Right renal pelvis (tissue), 4 donors: ENCODE results near the gene TMEM225B. TPM values are rescaled to one million over a fixed set of nuclear protein-coding genes. Genes with fewer than 3 reads are reported as not detected.
"Not testable (repeated sequence)": the region's sequence is repeated elsewhere in the genome, so short reads cannot be mapped to it uniquely, and the experiment has no call there.

Source experiments
- DNase-seq, 4 donors: peaks; one replicate each; pipeline ENCODE4 v3.0.0-alpha.2; 2013; ENCODE audit warnings: low read depth in 4 of 4, low spot score in 3 of 4, missing footprints in 1 of 4
- polyA plus RNA-seq, 4 donors: library from polyadenylated mRNA; unstranded; fragments of 120-200 nt; gene quantifications; one replicate each; pipeline ENCODE4 v1.2.1, GENCODE V29; 2013; ENCODE audit not compliant: insufficient read length in 4 of 4

Gene TMEM225B
- polyA plus RNA-seq, 4 donors = 1.5 to 2.8 (median 2.4) TPM

DNA sequence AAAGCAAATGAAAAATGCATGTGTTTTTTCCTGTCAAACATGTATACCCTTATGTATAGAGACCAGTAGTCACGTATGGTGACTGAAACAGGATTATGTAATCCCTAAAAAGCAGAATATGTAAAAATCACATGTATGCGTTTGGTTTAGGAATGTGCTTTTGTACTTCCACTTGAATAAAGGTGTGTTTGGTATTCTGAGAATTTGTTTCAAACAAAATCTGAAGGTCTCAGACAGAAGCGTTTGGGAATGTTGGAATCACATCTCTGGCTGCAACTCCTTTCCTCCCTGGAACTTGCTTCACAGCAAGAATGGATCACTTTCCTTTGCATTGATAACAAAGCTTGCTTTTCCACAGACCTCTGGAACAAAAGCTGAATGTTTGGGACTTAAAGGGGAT, 21.8 kb upstream of the TMEM225B start:
- DNase-seq = no peak

DNA sequence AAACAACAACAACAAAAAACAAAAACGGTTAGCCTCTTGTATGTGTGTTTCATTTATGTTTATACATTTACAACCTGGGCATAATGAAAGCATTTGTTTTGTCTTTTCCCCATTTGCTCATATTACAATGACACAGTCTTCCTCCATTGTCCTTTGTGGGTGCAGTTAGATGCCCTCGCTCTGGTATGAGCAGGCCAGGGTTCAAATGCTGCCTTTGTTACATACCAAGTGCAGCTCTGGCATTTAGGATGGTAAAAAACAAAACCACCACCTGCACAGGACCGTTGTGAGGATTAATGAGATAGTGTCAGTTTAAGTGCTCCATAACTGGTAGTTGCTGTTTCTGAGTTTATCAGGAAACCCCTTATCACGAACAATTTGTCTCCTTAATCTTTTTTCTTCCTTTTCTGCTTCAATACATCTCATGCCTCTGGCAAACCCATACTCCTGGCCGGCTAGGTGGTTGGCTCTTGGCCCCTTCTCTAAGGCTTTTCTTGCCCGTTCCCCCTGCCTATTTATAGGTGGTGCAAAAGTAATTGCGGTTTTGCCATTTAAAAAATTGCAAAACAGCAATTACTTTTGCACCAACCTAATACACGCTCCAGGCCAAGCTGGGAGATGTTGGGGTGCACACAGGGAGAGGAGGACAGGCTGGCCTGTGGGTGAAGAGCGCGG, 18.6 kb upstream of the TMEM225B start:
- DNase-seq = no peak

DNA sequence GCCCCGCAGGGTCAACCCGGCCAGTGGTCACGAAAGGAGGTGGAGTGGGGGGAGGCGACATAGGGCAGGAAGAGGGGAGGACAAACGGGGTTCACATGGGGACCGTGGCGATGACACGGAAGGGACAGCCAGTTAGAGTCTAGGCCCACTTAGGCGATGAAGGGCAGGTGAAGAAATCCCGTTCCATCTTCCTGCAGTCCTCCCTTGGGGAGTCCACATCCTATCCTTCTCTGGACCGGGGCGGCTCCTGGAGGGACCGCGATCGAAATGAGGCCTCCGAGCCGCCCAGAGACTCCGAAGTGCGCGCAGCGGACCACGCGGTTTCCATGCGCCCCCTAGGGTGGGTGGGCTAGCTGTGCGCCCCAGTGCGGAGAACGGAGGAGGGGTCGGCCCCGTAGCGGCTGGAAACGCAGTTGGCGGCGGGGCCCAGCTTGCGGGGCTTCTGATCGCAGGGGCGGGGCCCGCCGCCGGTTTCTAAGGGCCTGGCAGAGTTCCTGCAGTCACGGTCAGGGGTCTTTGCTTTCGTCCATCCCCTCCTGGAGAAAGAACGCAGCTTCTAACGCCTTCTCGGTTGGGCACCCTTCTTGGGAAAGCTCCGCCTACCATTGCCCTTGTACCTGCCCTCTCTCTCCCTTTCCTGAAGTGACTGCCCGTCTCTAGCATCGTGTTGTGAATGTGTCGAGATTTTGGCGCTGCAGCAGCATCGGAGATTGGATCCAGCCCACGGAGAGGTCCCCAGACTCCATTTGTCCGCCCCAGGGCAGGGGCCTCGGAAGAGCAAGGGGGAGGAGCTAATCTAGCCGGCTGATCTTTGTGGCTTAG, 17.9 kb upstream of the TMEM225B start:
- peak; percentile 43 to 52 (median 46) for DNase-seq

DNA sequence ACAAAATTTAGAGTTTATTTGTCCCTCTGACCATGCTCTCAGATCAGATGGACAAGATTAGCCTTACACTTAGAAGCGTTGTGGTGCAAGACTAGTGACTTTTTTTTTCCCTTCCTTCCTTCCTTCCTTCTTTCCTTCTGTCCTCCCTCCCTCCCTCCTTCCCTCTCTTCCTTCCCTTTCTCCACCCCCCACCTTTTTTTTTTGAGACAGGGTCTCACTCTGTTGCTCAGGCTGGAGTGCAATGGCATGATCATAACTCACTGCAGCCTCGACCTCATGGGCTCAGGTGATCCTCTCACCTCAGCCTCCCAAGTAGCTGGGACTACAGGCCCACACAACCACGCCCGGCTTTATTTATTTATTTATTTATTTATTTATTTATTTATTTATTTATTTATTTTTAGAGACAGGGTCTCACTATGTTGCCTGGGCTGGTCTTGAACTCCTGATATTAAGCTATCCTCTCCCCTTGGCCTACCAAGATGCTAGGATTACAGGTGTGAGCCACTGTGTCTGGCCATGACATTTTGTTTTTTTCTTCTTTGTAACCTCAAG, 17.2 kb upstream of the TMEM225B start:
- not testable (repeated sequence) for DNase-seq

DNA sequence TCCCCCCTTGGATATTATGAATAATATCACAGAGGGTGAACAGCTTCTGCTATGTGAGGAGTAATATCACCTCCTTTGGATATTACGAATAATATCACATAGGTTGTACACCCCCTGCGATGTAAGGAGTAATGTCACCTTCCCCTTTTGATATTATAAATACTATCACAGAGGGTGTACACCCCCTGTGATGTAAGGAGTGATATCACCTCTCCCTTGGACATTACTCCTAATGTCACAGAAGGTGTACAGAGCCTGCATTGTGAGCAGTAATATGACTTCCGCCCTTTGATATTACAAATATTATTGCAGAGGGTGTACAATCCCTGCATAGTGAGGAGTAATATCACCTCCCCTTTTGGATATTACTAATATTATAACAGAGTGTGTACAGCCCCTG, 9.2 kb upstream of the TMEM225B start:
- no peak for DNase-seq

DNA sequence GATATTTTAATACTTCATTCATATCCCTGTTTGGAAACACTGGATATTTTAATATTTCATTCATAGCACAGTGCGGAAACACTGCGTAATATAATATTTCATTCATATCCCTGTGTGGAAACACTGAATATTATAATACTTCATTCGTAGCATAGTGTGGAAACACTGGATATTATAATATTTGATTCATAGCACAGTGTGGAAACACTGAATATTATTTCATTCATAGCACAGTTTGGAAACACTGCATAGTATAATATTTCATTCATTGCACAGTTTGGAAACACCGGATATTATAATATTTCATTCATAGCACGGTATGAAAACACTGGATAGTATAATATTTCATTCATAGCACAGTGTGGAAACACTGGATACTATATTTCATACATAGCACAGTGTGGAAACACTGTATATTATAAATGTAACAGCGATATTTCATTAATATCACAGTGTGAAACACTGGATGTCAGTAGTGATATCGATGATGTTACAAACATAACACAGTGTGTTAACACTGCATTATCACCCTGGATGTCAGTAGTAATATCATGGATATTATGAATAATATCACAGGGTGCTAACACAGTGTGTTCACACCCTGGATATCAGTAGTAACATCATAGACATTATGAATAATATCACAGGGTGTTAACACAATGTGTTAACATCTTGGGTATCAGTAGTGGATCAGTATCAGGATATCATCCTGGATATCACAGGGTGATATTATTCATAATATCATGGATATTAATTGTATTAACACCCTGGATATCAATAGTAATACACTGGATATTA, 2.9 kb upstream of the TMEM225B start:
- no peak for DNase-seq

DNA sequence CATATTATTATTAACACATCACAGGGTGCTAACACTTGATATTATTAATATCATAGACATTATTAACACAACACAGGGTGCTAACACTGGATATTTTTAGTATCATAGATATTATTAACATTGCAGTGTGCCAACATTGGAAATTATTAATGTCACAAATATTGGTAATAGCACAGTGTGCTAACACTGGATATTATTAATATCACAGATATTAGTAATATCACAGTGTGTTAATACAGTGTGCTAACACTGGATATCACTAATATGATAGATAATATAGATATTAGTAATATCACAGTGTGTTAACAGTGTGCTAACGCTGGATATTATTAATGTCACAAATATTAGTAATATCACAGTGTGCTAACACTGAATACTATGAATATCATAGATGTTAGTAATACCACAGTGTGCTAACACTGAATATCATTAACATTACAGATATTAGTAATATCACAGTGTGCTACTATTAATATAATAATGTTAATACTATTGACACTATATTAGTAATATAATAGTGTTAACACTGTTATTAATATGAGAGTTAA, 1.6 kb upstream of the TMEM225B start:
- DNase-seq = no peak

DNA sequence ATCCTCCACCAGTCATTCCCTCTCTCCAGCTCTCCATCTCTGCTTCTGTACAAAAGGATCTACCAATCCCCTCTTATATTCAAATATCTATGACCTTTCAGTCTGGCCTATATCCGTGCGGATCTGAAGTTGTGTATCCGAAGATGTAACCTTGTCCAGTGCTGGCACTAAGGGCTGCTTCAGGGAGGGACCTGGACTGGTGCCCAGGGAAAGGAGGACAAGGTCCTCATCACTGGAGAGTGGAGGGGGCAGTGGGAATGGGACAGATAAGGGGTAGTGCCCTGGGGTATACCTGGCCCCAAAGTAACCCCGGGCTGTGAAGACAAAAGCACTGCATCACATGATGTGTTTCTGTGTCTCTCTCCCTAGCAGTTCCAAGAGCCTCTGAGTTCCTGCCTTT, 1.8 kb downstream of the TMEM225B start:
- DNase-seq = no peak

DNA sequence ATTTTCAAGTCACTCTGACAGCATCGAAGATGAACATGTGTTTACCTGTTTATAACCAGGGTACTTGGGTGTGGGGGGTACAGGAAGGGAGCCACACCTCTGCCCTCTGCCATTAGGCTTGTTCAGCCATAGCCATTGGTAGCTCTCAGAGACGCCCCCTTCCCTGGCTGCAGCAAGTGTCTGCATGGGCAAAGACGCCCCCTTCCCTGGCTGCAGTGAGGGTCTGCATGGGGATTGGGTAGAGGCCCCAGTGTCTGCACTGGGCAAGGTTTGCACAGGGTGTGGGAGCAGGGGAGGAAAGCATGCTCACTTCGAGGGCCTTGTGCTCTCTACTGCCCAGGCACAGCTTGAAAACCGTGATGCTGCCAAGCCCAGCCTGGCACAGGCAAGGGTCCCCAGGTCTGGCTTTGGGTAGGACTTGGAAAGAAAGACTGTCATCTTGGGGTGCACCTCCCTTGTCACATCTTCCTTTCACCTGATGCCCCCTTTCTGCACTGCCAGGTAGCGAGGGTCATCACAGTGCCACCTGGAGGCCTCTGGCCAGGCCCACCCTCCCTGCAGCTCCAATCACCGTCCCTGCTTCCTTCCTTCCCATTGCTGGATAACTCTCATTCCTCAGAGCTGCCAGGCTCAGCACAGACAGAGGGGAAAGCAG, 3.7 kb downstream of the TMEM225B start:
- no peak for DNase-seq

DNA sequence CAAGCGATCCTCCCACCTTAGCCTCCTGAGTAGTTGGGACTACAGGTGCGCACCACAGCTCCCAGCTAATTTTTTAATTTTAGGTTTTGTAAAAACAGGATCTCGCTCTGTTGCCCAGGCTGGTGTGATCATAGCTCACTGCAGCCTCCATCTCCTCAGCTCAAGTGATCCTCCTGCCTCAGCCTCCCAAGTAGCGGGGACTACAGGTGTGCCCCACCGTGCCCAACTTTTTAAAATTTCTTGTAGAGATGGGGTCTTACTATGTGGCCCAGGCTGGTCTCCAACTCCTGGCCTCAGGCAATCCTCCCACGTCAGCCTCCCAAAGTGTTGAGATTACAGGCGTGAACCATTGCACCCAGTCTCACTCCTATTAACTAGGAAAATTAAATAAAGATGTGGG, 7.5 kb downstream of the TMEM225B start:
- DNase-seq = no peak

DNA sequence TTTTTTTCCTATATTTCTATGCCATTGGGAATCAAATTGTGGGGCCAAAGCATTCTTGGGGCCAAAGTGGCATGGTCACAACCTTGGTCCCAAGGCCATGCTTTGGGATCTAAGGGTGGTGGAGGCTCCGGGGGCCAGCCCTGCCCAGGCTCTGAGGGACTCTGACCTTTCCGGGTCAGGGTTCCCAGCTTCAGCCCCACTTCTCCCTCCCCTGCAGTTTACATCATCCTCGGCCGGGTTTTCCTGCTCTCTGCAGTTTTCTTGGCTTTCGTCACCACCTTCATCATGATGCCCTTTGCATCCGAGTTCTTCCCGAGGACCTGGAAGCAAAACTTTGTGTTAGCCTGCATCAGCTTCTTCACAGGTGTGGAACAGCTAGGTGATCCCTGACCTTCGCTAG, 8.5 kb downstream of the TMEM225B start:
- no peak for DNase-seq

DNA sequence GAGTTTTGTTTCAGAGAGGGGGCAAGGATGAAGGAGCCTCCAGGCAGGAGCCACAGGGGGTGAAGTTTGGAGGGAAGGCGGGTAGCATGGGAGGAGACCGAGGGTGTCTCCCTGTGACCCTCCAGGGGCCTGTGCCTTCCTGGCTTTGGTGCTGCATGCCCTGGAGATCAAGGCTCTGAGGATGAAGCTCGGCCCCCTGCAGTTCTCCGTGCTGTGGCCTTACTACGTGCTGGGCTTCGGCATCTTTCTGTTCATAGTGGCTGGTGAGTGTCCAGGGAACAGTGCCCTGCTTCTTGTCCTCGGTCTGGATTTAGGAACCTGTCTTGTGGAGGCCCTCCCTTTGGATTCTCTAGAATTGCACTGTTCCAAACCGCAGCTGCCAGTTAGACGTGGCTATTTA, 9.5 kb downstream of the TMEM225B start:
- no peak for DNase-seq

DNA sequence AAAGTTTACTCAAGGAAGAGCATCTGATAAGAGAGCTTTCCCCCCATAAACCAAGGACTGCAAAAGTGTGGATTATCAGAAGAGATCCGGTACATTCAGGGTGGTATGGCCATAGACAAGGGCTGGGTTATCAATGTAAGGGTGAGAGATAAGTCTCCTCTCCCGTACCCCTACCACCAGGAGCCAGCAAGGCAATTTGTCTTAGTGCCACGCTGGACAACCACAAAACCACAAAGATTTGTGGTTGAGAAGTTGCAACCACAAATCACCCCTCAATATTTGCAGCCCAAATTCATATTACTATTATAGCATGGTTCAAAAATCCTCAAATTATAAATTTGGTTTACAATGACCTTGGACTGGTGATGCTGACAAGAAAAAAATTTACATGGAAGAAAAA, 16.4 kb downstream of the TMEM225B start:
- DNase-seq = no peak

DNA sequence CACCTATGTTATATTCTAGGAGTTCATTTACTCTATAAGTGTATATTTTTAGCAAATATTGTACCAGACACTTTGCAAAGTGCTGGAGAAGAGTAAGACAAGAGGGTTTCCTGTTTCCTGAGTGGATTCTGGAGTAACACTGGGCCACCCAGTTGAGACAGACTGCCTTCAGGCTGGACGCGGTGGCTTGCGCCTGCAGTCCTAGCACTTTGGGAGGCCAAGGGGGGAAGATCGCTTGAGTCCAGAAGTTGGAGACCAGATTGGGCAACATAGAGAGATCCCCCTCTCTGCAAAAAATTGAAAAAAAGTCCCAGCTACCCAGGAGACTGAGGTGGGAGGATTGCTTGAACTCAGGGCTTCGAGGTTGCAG, 17.9 kb downstream of the TMEM225B start:
- no peak for DNase-seq

DNA sequence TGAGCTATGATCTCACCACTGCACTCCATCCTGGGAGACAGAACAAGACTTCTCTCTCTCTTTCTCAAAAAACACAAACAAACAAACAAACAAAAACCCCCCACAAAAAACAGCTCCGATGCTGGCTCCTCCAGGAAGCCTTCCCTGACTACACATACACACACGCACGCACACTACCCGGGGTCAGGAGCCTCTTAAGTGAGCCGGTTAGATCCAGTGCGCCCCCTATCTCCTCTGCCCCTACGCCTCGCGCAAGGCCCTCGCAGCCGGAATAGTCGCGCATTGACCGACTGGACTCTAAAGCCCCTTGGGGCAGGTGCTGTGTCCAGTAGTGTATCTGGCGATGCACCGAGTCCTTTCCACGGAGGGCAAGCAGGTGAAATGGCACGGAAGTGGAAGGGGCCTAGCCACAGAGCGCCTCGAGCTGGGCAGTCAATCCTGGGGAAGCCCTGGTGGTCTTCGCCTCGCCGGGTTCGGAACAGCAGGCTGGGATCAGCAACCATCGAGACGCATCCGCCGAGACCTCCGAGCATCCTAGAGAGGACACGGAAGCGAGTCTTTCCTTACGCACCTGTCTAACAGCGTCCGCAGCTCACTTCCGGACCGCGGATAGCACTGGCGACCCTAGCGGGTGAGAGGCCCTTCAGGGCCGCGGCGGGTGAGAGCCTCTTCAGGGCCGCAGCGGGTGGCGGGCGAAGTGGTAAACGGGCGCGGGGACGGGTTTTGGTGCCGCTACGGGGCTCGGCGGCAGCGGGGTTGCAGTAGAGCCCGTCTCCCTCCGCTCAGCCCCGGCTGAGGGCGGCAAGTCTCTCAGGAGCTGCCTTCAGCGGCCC, 18.5 kb downstream of the TMEM225B start, which contains the start of gene ZSCAN25:
TSS of gene ZSCAN25 (plus strand) at position 588 of the 833 bp plus-strand sequence. CDS start 2,661 bp downstream, outside the sequence.
- DNase-seq = peak; percentile 88 to 92 (median 91)

DNA sequence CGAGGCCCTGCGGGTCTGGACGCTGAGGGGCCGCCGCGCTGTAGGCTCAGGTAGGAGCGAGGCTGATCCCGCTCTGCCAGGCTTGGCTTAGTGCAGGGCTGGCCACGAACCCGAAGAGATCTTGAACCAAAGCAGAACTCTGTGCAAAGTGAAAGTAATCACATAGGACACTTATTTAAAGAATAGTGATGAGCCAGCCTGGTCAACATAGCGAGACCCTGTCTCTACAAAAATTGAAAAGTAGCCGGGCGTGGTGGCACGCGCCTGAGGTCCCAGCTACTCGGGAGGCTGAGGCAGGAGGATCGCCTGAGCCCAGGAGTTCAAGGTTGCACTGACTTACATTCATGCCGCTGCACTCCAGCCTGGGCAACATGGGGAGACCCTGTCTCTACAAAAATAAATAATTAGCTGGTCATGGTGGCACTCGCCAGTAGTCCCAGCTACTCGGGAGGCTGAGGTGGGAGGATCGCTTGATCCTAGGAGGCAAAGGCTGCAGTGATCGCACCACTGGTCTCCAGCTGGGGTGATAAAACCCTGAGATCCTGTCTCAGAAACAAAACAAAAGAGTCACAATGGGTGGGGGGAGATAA, 19.2 kb downstream of the TMEM225B start:
- DNase-seq = no peak

DNA sequence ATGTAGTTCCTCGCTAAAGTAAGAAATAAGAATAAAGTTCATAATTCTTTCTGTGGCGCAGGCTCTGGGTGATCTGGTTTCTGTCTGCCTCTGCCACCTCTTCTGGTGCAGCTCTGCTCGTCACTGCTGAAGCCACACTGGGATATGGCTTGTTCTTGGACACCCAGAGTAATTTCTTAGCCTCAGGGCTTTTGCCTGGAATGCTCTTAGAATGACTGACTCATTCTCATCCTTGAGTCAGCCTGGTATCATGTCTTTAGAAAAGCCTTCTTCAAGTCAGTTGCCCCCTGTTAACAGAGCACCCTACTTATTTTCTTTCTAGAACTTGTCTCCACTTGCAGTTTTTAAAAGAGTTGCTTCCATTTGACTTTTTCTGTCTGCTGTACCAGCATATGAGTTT, 20.7 kb downstream of the TMEM225B start:
- DNase-seq = no peak

DNA sequence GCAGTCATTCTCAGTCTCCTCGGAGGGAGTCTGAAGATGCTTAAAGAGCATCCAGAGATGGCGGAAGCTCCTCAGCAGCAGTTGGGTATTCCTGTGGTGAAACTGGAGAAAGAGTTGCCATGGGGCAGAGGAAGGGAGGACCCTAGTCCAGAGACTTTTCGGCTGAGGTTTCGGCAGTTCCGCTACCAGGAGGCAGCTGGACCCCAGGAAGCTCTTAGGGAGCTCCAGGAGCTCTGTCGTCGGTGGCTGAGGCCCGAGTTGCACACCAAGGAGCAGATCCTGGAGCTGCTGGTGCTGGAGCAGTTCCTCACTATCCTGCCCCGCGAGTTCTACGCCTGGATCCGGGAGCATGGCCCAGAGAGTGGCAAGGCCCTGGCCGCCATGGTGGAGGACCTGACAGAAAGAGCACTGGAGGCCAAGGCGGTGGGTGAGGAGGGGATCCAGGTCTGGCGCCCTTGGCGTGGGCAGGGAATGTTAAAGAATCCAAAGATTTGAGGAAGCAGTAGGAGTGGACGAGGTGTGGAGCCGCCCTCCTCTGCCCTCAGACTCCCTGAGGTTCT, 21.6 kb downstream of the TMEM225B start:
- DNase-seq = no peak

DNA sequence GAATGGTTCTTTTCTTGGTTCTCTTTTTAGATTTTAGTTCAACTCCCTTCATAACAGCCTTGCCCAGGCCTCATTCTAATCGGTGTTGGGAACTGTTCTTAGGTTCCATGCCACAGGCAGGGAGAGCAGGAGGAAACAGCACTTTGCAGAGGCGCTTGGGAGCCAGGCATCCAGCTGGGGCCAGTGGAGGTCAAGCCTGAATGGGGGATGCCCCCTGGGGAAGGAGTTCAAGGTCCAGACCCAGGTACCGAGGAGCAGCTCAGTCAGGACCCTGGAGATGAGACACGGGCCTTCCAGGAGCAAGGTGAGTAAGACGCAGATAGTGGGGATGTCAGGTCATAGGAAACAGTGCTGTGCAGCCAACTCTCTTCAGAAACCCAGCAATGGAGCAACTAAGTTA, 23.2 kb downstream of the TMEM225B start:
- DNase-seq = no peak
